Measurements from ENCODE around the gene SRD5A3. TPM values are rescaled to one million over a fixed set of nuclear protein-coding genes. Genes with fewer than 3 reads are reported as not detected.

The SRD5A3 gene
- total RNA-seq, 4 donors from 2014 or later = 3.0 to 7.9 (median 5.2) TPM

- Histone ChIP-seq H3K36me3 (peaks cover 0 to 48% (median 24%) of the 10 kb centered on the region in 4 donors), H3K4me3 (no peak overlapping the region), H3K4me1 (peaks cover 15 to 71% (median 58%) of the 10 kb centered on the region in 4 donors), H3K27ac (replicated peaks in 1 of 4) (no peak overlapping the region), H3K9me3 (no peaks in the 10 kb centered on the region), H3K27me3 (no peaks in the 10 kb centered on the region)
- TF ChIP-seq POLR2A (IDR thresholded peaks at IDR 0.05; ENCODE audit: low read depth) = no peak
- no peak for TF ChIP-seq POLR2AphosphoS5 (IDR thresholded peaks at IDR 0.05)
- TF ChIP-seq CTCF (IDR thresholded peaks at IDR 0.05) = no peak
- no peak for TF ChIP-seq EP300 (IDR thresholded peaks at IDR 0.05)
- intact Hi-C loops (cut with DNase I) = no loop called here
- no peak for DNase-seq (ENCODE audit: extremely low spot score)
- 93% methylated on average over 3 of the region's 3 CpGs for WGBS
Observed at GRCh38 chr4:55405073-55405472, 59.0 kb downstream of the SRD5A3 start.

GRCh38 chr4:55406545-55406944, 60.5 kb downstream of the SRD5A3 start:
- TF ChIP-seq POLR2A (IDR thresholded peaks at IDR 0.05; ENCODE audit: low read depth) = no peak
- no peak for TF ChIP-seq EP300 (IDR thresholded peaks at IDR 0.05)
- no peak for TF ChIP-seq POLR2AphosphoS5 (IDR thresholded peaks at IDR 0.05)
- TF ChIP-seq CTCF (IDR thresholded peaks at IDR 0.05) = no peak
- Histone ChIP-seq H3K27ac (replicated peaks in 1 of 4) (no peak overlapping the region), H3K27me3 (no peaks in the 10 kb centered on the region), H3K4me3 (no peak overlapping the region), H3K4me1 (peaks cover 9 to 70% (median 51%) of the 10 kb centered on the region in 4 donors), H3K36me3 (peaks cover 0 to 43% (median 22%) of the 10 kb centered on the region in 4 donors), H3K9me3 (no peaks in the 10 kb centered on the region)
- DNase-seq (ENCODE audit: extremely low spot score) = no peak
- WGBS = 95% methylated on average over 2 of the region's 2 CpGs
- intact Hi-C loops (cut with DNase I) = no loop called here

DNA sequence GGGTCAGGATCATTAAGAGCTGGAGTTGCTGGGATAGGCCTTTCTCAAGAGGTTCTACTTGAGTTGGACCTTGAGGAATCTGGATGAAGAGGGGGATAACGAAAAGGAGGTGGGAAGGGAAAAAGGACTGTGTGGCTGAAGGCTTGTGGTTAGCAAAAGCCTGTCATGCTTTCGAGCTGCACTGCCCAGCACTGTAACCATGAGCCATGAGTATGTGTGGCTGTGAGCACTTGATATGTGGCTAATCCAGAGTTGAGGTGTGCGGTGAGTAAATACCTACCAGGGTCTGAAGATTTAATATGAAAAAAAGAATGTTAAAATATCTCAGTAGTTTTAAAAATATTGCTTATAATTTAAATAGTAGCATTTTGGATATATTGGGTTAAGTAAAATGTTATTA, 61.1 kb downstream of the SRD5A3 start:
- peaks cover 9 to 67% (median 47%) of the 10 kb centered on the region in 4 donors for H3K4me1 ChIP-seq
- no peaks in the 10 kb centered on the region for H3K27me3 ChIP-seq
- no peak overlapping the region for H3K4me3 ChIP-seq
- H3K9me3 ChIP-seq = no peaks in the 10 kb centered on the region
- H3K36me3 ChIP-seq = peaks cover 0 to 45% (median 27%) of the 10 kb centered on the region in 4 donors
- DNase-seq (ENCODE audit: extremely low spot score) = no peak
- no peak for TF ChIP-seq POLR2AphosphoS5 (IDR thresholded peaks at IDR 0.05)
- TF ChIP-seq POLR2A (IDR thresholded peaks at IDR 0.05; ENCODE audit: low read depth) = no peak
- TF ChIP-seq EP300 (IDR thresholded peaks at IDR 0.05) = no peak
- no peak for TF ChIP-seq CTCF (IDR thresholded peaks at IDR 0.05)
- intact Hi-C loops (cut with DNase I) = no loop called here
- no peak overlapping the region for H3K27ac ChIP-seq (replicated peaks in 1 of 4)
- WGBS = 92% methylated on average over 3 of the region's 3 CpGs

- Histone ChIP-seq H3K4me3 (no peak overlapping the region), H3K4me1 (peaks cover 9 to 63% (median 47%) of the 10 kb centered on the region in 4 donors), H3K36me3 (peaks cover 0 to 46% (median 29%) of the 10 kb centered on the region in 4 donors), H3K27me3 (no peaks in the 10 kb centered on the region), H3K27ac (replicated peaks in 1 of 4) (no peak overlapping the region), H3K9me3 (no peaks in the 10 kb centered on the region)
- intact Hi-C loops (cut with DNase I) = no loop called here
- DNase-seq (ENCODE audit: extremely low spot score) = no peak
- TF ChIP-seq POLR2AphosphoS5 (IDR thresholded peaks at IDR 0.05) = no peak
- TF ChIP-seq CTCF (IDR thresholded peaks at IDR 0.05) = no peak
- no peak for TF ChIP-seq EP300 (IDR thresholded peaks at IDR 0.05)
- TF ChIP-seq POLR2A (IDR thresholded peaks at IDR 0.05; ENCODE audit: low read depth) = no peak
- WGBS = 84% methylated on average over 3 of the region's 3 CpGs
Observed at GRCh38 chr4:55407764-55408163, 61.7 kb downstream of the SRD5A3 start.
